HepG2 (cell line): ENCODE data around the gene RDH8. TPM values are rescaled to one million over a fixed set of nuclear protein-coding genes. Genes with fewer than 3 reads are reported as not detected.

Experiments used
- ATAC-seq: fragments of 200-7000 bp; cut with Tn5 transposase; 3 replicates; pipeline ENCODE4 v1.9.1; 2020; ENCODE audit warnings: mild to moderate bottlenecking, moderate library complexity
- BruUV-seq: library from RNA; stranded (reverse); fragments of 400-500 nt; replicated peaks from 2 replicates; lab custom pipeline; 2021; lab: Mats Ljungman, UMichigan
- CTCF ChIA-PET: fragments of 300-600 bp; formaldehyde crosslinking; extraction: SDS; loops from one replicate; lab custom pipeline; 2021; ENCODE audit warnings: low total read pairs, inconsistent platforms, low intra/inter-chr PET ratio; lab: Yijun Ruan, JAX
- POLR2A ChIA-PET: fragments of 350-600 bp; sonication (Branson Sonifier 250); formaldehyde crosslinking; loops from one replicate; lab custom pipeline; 2020; ENCODE audit warnings: antibody characterized with exemption, inconsistent platforms; lab: Yijun Ruan, JAX
- DNase-seq: peaks from one replicate; pipeline ENCODE4 v3.0.0-alpha.2; 2015; ENCODE audit warnings: low spot score
- FAIRE-seq: peaks from 3 replicates; lab custom pipeline; 2011; peaks lifted over from hg19 to GRCh38; lab: Jason Lieb, UNC
- H2AFZ ChIP-seq: one replicate; pipeline ENCODE4 v1.6.1; 2011; ENCODE audit warnings: low read length, inconsistent platforms
- H3K27ac ChIP-seq: fragments of 300-600 bp; 3 replicates; pipeline ENCODE4 v1.8.0; 2011; ENCODE audit warnings: mixed run types, mild to moderate bottlenecking, mixed read lengths, low read length, inconsistent platforms; ENCODE audit not compliant: insufficient read depth; ENCODE audit errors: extremely low read length
- H3K27me3 ChIP-seq, 2 experiments: fragments of 200-600 bp in 1 of 2; 2 replicates in 1 of 2; 3 replicates in 1 of 2; pipeline versions ENCODE4 v1.6.0 to v1.8.0; 2011; ENCODE audit warnings: low read length in 2 of 2, mild to moderate bottlenecking in 2 of 2, moderate library complexity in 2 of 2, inconsistent platforms in 1 of 2; ENCODE audit not compliant: insufficient read depth in 2 of 2, control insufficient read depth in 1 of 2
- H3K36me3 ChIP-seq, 2 experiments: fragments of 200-600 bp in 1 of 2; replicated peaks in 1 of 2; 2 replicates in 1 of 2; 3 replicates in 1 of 2; pipeline versions ENCODE4 v1.5.1 to v1.8.0; 2011; ENCODE audit warnings: low read length in 2 of 2, inconsistent platforms in 1 of 2; ENCODE audit not compliant: insufficient read depth in 2 of 2, control insufficient read depth in 1 of 2
- H3K4me1 ChIP-seq: 2 replicates; pipeline ENCODE4 v1.5.1; 2012; ENCODE audit warnings: low read length, inconsistent platforms; ENCODE audit not compliant: insufficient read depth
- H3K4me2 ChIP-seq: 2 replicates; pipeline ENCODE4 v1.6.0; 2011; ENCODE audit warnings: low read depth, low read length, inconsistent platforms
- H3K4me3 ChIP-seq, 3 experiments: fragments of 200-600 bp in 1 of 3; sonication (generic), shearing (Covaris generic) in 1 of 3; replicated peaks in 1 of 3; 2 replicates each; pipeline ENCODE4 v1.5.1; 2011 to 2016; ENCODE audit warnings: low read length in 3 of 3, inconsistent platforms in 2 of 3, low read depth in 2 of 3, mild to moderate bottlenecking in 2 of 3, control low read depth in 1 of 3, mixed read lengths in 1 of 3; ENCODE audit not compliant: insufficient read depth in 1 of 3
- H3K79me2 ChIP-seq: one replicate; pipeline ENCODE4 v1.6.1; 2011; ENCODE audit warnings: low read length, inconsistent platforms; ENCODE audit not compliant: insufficient read depth
- H3K9ac ChIP-seq: 2 replicates; pipeline ENCODE4 v1.6.0; 2011; ENCODE audit warnings: mild to moderate bottlenecking, low read depth, low read length, inconsistent platforms; ENCODE audit not compliant: insufficient read depth
- H3K9me3 ChIP-seq: 2 replicates; pipeline ENCODE4 v1.5.1; 2012; ENCODE audit warnings: mild to moderate bottlenecking, low read length
- H4K20me1 ChIP-seq: 2 replicates; pipeline ENCODE4 v1.6.0; 2011; ENCODE audit warnings: inconsistent platforms, mild to moderate bottlenecking, low read length, moderate library complexity; ENCODE audit not compliant: insufficient read depth
- AGO1 ChIP-seq: fragments of 200-400 bp; formaldehyde crosslinking; IDR thresholded peaks from 2 replicates; pipeline ENCODE4 v1.6.1; 2017; ENCODE audit warnings: mild to moderate bottlenecking, low read depth, low read length, moderate library complexity; ENCODE audit not compliant: poor library complexity, severe bottlenecking
- MYNN ChIP-seq: sonication (generic); formaldehyde crosslinking; IDR thresholded peaks from 2 replicates; pipeline ENCODE4 v1.4.0; 2020; ENCODE audit warnings: mild to moderate bottlenecking, low read depth, missing genetic modification reagents
- NFE2L2 ChIP-seq: fragments of 150-350 bp; IDR thresholded peaks from 2 replicates; pipeline ENCODE4 v1.6.1; 2014; ENCODE audit warnings: low read length
- NFIC ChIP-seq: IDR thresholded peaks from 2 replicates; pipeline ENCODE4 v1.6.1; 2012; ENCODE audit warnings: mild to moderate bottlenecking, low read length, inconsistent platforms
- U2AF2 ChIP-seq: fragments of 200-400 bp; formaldehyde crosslinking; IDR thresholded peaks from 2 replicates; pipeline ENCODE4 v1.6.1; 2017; ENCODE audit warnings: low read depth, mild to moderate bottlenecking, low read length
- ZNF446 ChIP-seq: sonication (generic); formaldehyde crosslinking; IDR thresholded peaks from 2 replicates; pipeline ENCODE4 v1.5.0; 2020; ENCODE audit warnings: mild to moderate bottlenecking, missing genetic modification reagents
- ZNF710 ChIP-seq: sonication (generic); formaldehyde crosslinking; IDR thresholded peaks from 2 replicates; pipeline ENCODE4 v1.5.0; 2020; ENCODE audit warnings: mild to moderate bottlenecking, missing genetic modification reagents, borderline replicate concordance
- WGBS: methylation state at CpG from one replicate; pipeline ENCODE4 v1.1.6; 2017; ENCODE audit warnings: low lambda C conversion rate; 5-methylcytosine and 5-hydroxymethylcytosine counted together
- in situ Hi-C: cut with HindIII; loops from 2 replicates; pipeline ENCODE4 v1.10.0; 2017; ENCODE audit warnings: low pct_unique_long_range_greater_than_20kb; ENCODE audit not compliant: extremely low pct_ligation_motif_present
- intact Hi-C: fragments of 100-400 bp; cut with micrococcal nuclease; formaldehyde crosslinking; loops from one replicate; pipeline ENCODE4 v1.10.0; 2022; ENCODE audit not compliant: unreplicated experiment
- polyA plus RNA-seq, 8 experiments: library from polyadenylated mRNA; depleted of rRNA in 3 of 8; stranded (reverse) in 7 of 8; unstranded in 1 of 8; fragments of >200 nt; fragmentation: Illumina TruSeq in 4 of 8; extraction: Trizol in 4 of 8; gene quantifications; 2 replicates each; pipeline versions ENCODE4 v1.2.1 to v1.2.3, GENCODE V29; 2011 to 2016; ENCODE audit warnings: low read depth in 4 of 8, missing spikeins in 1 of 8, mixed read lengths in 1 of 8; ENCODE audit not compliant: insufficient read depth in 1 of 8
- total RNA-seq, 5 experiments: library from RNA; depleted of rRNA; stranded (reverse); fragments of >200 nt; fragmentation: Illumina TruSeq; extraction: Trizol; gene quantifications; 2 replicates each; pipeline ENCODE4 v1.2.3, GENCODE V29; 2016; ENCODE audit warnings: low read depth in 1 of 5

RDH8 gene
- total and polyA plus RNA-seq, 2 of the 13 experiments (the other 11 are each of a cell fraction or from before 2014, with no cell fraction given) = not detected

GRCh38 chr19:10007371-10008183 lies 5.7 kb upstream of the RDH8 start:
- H3K27ac ChIP-seq = no peak overlapping the region
- no peaks in the 10 kb centered on the region for H3K79me2 ChIP-seq
- no peak overlapping the region for H3K9ac ChIP-seq
- H3K4me2 ChIP-seq = no peak overlapping the region
- ChIA-PET CTCF (no interaction called here), POLR2A (interaction anchor here (0.7 kb wide), 1 partner anchor 110 kb away, joined by 3 read pairs; no protein-coding TSS in a partner anchor)
- FAIRE-seq (no peak), ATAC-seq (no peak), DNase-seq (no peak)
- no peaks in the 10 kb centered on the region for H3K36me3 ChIP-seq
- 12% methylated on average over 11 of the region's 13 CpGs for WGBS
- BruUV-seq = no TSS peak
- peaks cover 2 to 41% of the 10 kb centered on the region in 2 experiments for H3K27me3 ChIP-seq
- H3K4me1 ChIP-seq = peaks cover under 1% of the 10 kb centered on the region
- in situ Hi-C loops = no loop called here
- intact Hi-C loops = no loop called here
- no peak for TF ChIP-seq NFE2L2
- no peak for TF ChIP-seq AGO1
- TF ChIP-seq ZNF710 (CRISPR knock-in tag) = no peak
- TF ChIP-seq U2AF2 = no peak
- TF ChIP-seq NFIC = no peak
- TF ChIP-seq ZNF446 (CRISPR knock-in tag) = no peak
- no peak for TF ChIP-seq MYNN (CRISPR knock-in tag)
- H4K20me1 ChIP-seq = 0 out of 2 replicates have a peak, but pooled peaks cover 2% of the 10 kb centered on the region
- no peak overlapping the region for H2AFZ ChIP-seq
- no peak overlapping the region for H3K4me3 ChIP-seq
- no peaks in the 10 kb centered on the region for H3K9me3 ChIP-seq
